ENCODE data around the gene MAP3K14. TPM values are rescaled to one million over a fixed set of nuclear protein-coding genes. Genes with fewer than 3 reads are reported as not detected.

Gene MAP3K14
- total RNA-seq, 3 donors from 2014 or later, result 16.6 to 27.9 (median 18.0) TPM

GRCh38 chr17:45342306-45342705, 25.5 kb upstream of the MAP3K14 start:
- no peak overlapping the region for H3K4me3 ChIP-seq
- H3K9me3 ChIP-seq, result no peaks in the 10 kb centered on the region
- TF ChIP-seq, protein P1, sequence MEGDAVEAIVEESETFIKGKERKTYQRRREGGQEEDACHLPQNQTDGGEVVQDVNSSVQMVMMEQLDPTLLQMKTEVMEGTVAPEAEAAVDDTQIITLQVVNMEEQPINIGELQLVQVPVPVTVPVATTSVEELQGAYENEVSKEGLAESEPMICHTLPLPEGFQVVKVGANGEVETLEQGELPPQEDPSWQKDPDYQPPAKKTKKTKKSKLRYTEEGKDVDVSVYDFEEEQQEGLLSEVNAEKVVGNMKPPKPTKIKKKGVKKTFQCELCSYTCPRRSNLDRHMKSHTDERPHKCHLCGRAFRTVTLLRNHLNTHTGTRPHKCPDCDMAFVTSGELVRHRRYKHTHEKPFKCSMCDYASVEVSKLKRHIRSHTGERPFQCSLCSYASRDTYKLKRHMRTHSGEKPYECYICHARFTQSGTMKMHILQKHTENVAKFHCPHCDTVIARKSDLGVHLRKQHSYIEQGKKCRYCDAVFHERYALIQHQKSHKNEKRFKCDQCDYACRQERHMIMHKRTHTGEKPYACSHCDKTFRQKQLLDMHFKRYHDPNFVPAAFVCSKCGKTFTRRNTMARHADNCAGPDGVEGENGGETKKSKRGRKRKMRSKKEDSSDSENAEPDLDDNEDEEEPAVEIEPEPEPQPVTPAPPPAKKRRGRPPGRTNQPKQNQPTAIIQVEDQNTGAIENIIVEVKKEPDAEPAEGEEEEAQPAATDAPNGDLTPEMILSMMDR (IDR thresholded peaks at IDR 0.05), result no peak
- no peaks in the 10 kb centered on the region for H3K4me1 ChIP-seq (ENCODE audit: low read depth)
- no peaks in the 10 kb centered on the region for H3K36me3 ChIP-seq (ENCODE audit: low read depth)
- ATAC-seq (no peak), DNase-seq (no peak)
- intact Hi-C loops (cut with DNase I, micrococcal nuclease), result no loop called here

- intact Hi-C loops (cut with DNase I, micrococcal nuclease), result no loop called here
- peak in 2 of 3 donors; percentile 22 to 62 for DNase-seq
- no peaks in the 10 kb centered on the region for H3K9me3 ChIP-seq
- H3K4me1 ChIP-seq (ENCODE audit: low read depth), result no peaks in the 10 kb centered on the region
- H3K36me3 ChIP-seq (ENCODE audit: low read depth), result no peaks in the 10 kb centered on the region
- no peak overlapping the region for H3K4me3 ChIP-seq
- TF ChIP-seq, protein P1 (IDR thresholded peaks at IDR 0.05), result no peak
- peak; percentile 53 for ATAC-seq
These were observed 24.8 kb upstream of the MAP3K14 start for GRCh38 chr17:45341533-45342158.

- no peaks in the 10 kb centered on the region for H3K4me1 ChIP-seq (ENCODE audit: low read depth)
- TF ChIP-seq, protein P1 (IDR thresholded peaks at IDR 0.05), result no peak
- H3K4me3 ChIP-seq, result no peak overlapping the region
- no peaks in the 10 kb centered on the region for H3K36me3 ChIP-seq (ENCODE audit: low read depth)
- intact Hi-C loops (cut with DNase I, micrococcal nuclease), result no loop called here
- DNase-seq (no peak), ATAC-seq (no peak)
- no peaks in the 10 kb centered on the region for H3K9me3 ChIP-seq
These were observed 23.1 kb upstream of the MAP3K14 start for GRCh38 chr17:45339646-45340605.

DNA sequence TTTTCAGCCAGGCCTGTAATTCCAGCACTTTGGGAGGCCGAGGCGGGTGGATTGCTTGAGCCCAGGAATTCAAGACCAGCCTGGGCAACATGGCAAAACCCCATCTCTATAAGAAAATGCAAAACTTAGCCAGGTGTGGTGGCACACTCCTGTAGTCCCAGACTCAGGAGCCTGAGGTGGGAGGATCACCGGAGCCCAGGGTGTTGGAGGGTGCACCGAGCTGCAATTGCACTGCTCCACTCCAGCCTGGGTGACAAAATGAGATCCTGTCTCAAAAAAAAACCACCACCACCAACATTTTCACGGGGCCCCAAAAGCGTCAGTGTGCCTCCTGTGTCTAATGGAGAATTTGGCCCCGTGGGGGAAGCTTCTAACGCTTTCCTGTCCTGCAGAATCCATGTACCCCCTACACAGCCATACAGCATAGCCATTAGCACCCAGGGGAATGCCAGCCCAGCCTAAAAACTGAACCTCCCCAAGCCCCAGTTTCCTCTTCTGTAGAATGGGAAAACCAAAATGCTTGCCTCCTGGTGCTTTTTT, 22.2 kb upstream of the MAP3K14 start:
- intact Hi-C loops (cut with DNase I, micrococcal nuclease), result no loop called here
- Histone ChIP-seq H3K36me3 (ENCODE audit: low read depth) (no peaks in the 10 kb centered on the region), H3K9me3 (no peaks in the 10 kb centered on the region), H3K4me1 (ENCODE audit: low read depth) (no peaks in the 10 kb centered on the region), H3K4me3 (no peak overlapping the region)
- ATAC-seq (no peak), DNase-seq (no peak)
- TF ChIP-seq, protein P1 (IDR thresholded peaks at IDR 0.05), result no peak

DNA sequence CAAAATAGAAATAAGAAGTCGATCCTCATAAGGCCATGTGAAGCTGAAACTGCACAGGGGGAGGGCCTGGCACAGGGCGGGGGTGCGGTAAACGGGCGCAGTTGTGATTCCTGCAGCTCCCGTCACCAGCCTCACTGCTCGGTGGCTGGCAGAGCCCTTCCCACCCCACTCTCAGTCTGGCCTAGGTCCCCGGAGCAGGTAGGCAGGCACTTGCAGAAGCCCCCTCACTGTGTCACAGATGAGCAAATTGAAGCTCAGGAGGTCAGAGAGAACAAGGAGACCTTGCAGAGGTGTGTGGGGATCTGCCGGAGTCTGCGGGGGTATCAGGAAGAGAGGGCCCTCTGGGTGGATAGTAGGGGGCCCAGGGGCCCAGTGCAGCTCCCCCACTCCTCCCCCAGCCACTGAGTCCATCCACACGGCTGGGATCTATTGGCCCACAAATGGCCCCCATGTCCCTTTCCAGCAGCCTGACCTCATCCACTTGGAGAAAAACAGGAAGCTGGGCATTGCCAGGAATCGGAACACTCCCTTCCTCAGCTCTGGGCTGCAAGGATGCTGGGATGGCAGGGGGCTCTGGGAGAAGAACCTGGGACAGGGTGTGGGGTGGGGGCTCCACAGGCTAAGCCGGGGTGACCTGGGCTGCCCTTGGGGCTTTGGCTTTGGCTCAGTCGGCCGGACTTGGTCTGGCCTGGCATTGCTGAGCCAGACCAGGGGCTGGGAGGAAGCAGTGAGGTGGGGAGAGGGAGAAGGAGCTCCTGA, 21.4 kb upstream of the MAP3K14 start:
- Histone ChIP-seq H3K4me3 (no peak overlapping the region), H3K4me1 (ENCODE audit: low read depth) (no peaks in the 10 kb centered on the region), H3K9me3 (no peaks in the 10 kb centered on the region), H3K36me3 (ENCODE audit: low read depth) (no peaks in the 10 kb centered on the region)
- no peak for DNase-seq
- ATAC-seq, result no peak
- TF ChIP-seq, protein P1 (IDR thresholded peaks at IDR 0.05), result no peak
- intact Hi-C loops (cut with DNase I, micrococcal nuclease), result no loop called here
